Activated CD4-positive, alpha-beta T cell treated with anti-CD3 and anti-CD28 coated beads, Interleukin-2, Interleukin-4, amounts not matched to agents 100 ng/mL and 50 ng/mL, durations not matched to agents 16 hours and 8 hours (primary cell): ENCODE results near the gene RSBN1L.

Experiments
- DNase-seq: peaks from one replicate; pipeline ENCODE4 v3.0.0-alpha.2; 2020; ENCODE audit warnings: low spot score

Gene RSBN1L

GRCh38 chr7:77808517-77808916 is 112.3 kb downstream of the RSBN1L start:
- DNase-seq, result no peak

- DNase-seq, result no peak
These were observed 115.4 kb downstream of the RSBN1L start for GRCh38 chr7:77811516-77812289.

- no peak for DNase-seq
These were observed 116.0 kb downstream of the RSBN1L start for GRCh38 chr7:77812290-77812685.

- no peak for DNase-seq
These were observed 116.9 kb downstream of the RSBN1L start for GRCh38 chr7:77813180-77813579.

- DNase-seq, result no peak
These were observed 122.8 kb downstream of the RSBN1L start for GRCh38 chr7:77819021-77819420.

GRCh38 chr7:77820967-77821366 is 124.7 kb downstream of the RSBN1L start:
- no peak for DNase-seq

GRCh38 chr7:77822269-77822668 is 126.0 kb downstream of the RSBN1L start:
- no peak for DNase-seq

GRCh38 chr7:77823787-77824186 is 127.5 kb downstream of the RSBN1L start:
- DNase-seq, result no peak

- DNase-seq, result no peak
These were observed 128.4 kb downstream of the RSBN1L start for GRCh38 chr7:77824636-77825035.

GRCh38 chr7:77825131-77825530 is 128.9 kb downstream of the RSBN1L start:
- DNase-seq, result no peak

GRCh38 chr7:77826300-77826699 is 130.0 kb downstream of the RSBN1L start:
- no peak for DNase-seq

- no peak for DNase-seq
These were observed 131.7 kb downstream of the RSBN1L start for GRCh38 chr7:77827999-77828398.

GRCh38 chr7:77830649-77831355 is 134.5 kb downstream of the RSBN1L start:
- peak; percentile 10 for DNase-seq

- DNase-seq, result peak; percentile 48
These were observed 135.2 kb downstream of the RSBN1L start for GRCh38 chr7:77831481-77831880.

- no peak for DNase-seq
These were observed 135.7 kb downstream of the RSBN1L start for GRCh38 chr7:77831953-77832352.
